Suppressor macrophage (primary cell): ENCODE data around the gene FERMT1.
"Not testable (repeated sequence)": the region's sequence is repeated elsewhere in the genome, so short reads cannot be mapped to it uniquely, and the experiment has no call there.

Experiments used
- DNase-seq, 4 experiments: peaks; one replicate each; pipeline ENCODE4 v3.0.0-alpha.2; 2020 to 2022

The FERMT1 gene

DNA sequence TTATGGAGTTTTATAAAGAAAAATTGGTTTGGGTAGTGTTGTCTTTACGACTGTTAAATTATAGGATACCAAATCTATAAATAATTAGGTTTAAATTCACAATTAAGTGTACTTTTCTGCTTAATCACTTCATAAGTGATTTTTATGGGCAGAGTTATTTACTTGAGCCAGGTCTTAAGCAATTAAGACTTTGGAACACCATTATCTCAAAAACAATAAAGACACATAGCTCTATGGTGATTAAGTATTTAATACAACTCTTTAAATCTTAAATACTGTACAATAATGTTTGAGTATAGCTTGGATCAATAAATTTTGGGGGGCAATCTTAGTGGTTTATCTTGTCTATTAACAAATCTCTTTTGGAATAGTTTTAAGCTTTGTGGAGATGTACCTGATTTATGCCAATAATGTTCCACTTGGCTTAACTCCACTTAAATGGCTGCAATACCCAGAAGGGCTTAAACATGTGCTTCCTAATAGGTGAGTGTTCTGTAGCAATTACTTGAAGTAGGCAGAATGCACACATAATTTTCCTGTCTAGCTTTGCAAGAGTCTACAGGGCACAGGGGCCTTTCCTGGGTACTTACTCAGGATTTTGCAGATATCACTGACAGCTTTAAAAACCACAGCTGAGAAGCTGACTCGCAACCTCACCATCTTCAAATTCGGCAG, 7.5 kb downstream of the FERMT1 start:
- no peak for DNase-seq

DNA sequence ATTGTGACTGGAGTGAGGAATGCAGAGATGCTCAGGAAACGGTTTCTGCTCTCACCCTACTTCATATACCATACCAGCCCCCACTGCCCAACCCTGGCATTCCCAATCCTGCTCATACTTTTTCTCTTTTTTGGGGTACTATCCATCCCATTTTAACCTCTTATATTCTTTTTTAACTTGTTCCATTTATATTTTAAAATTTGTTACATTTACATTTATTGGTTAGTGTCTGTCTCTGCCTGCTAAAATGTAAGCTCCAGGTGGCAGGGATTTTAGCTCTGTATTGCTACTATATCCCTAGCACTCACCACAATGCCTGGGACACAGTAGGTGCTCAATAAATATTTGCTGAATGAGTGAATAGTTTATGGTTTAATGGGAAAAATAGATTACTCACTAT, 8.1 kb downstream of the FERMT1 start:
- no peak for DNase-seq

DNA sequence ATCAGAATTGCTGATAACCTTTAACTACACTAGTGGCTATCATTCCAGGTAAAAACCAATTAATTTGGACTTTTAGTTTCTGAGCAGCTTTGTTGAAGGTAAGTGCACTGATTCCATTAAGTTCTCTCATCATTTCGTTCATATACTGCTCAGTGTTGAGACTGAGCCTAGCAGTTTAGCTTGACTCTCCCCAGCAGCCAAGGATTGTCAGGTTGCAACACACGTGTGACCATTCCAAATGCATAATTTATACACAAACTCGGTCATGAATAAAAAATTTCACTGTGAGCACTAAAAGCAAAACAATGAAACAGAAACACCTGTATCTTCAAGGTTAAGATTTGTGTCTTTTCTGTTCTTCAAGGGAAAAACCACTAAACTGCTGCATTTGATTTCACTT, 8.9 kb downstream of the FERMT1 start:
- no peak for DNase-seq

DNA sequence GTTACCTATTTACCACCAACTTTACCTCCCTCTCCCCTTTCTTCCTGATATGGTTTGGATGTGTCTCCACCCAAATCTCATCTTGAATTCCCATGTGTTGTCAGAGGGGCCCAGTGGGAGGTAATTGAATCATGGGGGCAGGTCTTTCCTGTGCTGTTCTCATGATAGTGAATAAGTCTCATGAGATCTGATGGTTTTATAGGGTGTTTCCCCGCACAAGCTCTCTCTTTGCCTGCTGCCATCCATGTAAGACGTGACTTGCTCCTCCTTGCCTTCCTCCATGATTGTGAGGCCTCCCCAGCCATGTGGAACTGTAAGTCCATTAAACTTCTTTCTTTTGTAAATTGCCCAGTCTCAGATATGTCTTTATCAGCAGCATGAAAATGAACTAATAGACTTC, 9.9 kb downstream of the FERMT1 start:
- DNase-seq, result not testable (repeated sequence)

DNA sequence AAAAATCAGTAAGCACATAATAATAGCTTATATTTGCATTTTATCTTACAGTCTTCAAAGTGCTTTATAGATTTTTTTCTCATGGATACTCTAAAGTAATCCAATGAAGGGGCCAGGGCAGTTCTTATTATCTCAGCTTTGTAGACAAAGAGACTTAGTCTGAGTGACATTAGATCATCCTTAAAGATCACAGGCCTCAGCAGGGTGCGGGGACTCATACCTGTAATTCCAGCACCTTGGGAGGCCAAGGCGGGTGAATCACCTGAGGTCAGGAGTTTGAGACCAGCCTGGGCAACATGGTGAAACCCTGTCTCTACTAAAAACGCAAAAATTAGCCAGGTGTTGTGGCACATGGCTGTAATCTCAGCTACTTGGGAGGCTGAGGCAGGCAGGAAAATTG, 14.5 kb downstream of the FERMT1 start:
- DNase-seq, result no peak

DNA sequence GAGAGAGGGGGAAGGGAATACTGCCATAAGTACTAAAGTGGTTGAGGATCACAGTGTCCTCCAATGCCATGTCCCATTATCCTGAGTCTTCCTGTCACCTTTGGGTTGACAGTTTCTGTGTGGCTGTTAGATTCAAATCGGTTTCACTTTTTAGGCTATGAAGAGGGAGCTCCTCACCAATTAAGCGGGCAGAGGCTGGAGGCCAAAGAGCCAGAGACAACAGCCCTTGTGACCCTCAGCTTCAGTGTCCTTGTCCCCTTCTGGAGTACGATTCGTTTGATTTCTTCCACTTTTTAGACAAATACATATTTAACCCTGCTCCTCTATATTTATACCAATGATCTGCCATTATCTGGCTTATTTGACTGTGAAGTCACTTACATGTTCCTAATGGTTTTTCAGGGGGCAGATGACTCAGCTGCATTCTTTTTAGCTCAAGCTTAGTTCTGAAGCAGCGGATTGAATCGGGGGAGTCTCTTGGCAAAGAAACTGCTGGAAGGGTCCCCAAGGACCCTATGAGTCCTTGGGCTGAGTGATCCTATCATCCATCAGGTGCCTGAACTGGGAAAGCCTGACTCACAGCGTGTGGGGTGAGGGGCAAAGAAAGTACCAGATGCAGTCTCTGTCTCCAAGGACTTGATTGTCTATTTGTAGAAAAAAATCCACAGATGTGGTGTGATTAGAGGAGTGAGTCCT, 18.2 kb downstream of the FERMT1 start:
- no peak for DNase-seq

DNA sequence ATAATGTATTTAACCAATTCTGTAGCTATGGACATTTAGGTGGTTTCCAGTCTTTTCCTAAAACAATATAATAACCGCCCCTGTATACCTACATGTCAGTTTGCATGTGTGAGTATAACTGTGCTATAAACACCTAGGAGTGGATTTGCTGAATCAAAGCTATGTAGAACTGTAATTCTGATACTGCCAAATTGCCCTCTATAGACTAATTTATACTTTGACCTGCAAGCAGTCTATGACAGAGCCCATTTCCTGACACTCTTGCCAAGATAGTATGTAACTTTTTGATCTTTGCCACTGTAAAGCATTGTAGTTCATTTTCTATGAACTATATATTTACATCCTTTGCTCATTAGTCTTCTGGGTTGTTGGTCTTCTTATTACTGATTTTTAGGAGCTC, 19.5 kb downstream of the FERMT1 start:
- no peak for DNase-seq

DNA sequence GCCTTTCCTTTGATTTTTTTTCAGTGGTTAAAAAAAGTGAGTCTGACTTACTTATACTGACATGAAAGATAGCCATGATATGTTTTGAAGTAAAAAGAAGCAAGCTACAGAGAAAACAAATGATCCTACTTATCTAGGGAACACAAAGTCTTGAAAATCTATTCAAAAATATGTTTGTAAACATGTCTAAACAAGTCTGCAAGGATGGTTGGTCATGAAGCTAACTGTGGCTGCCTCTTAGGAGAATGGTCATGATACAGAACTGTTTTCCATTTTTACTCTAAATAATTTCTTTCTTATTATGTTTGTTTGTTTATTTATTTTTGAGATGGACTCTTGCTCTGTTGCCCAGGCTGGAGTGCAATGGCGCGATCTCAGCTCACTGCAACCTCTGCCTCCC, 21.5 kb downstream of the FERMT1 start:
- no peak for DNase-seq

DNA sequence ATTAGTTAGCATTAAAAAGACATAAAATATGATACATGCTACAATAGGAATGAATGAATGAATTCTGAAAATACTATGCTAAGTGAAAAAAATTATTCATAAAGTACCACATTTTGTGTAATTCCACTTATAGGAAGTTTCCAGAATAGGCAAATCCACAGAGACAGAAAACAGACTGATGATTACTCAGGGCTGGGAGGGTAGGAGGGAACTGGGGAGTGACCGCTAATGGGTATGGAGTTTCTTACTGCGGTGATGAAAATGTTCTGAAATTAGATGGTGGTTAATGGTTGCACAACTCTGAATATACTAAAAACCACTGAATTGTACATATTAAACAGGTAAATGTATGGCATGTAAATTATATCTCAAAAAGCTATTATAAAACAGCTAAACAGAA, 22.6 kb downstream of the FERMT1 start:
- DNase-seq, result peak; percentile 23 to 55 (median 36)

DNA sequence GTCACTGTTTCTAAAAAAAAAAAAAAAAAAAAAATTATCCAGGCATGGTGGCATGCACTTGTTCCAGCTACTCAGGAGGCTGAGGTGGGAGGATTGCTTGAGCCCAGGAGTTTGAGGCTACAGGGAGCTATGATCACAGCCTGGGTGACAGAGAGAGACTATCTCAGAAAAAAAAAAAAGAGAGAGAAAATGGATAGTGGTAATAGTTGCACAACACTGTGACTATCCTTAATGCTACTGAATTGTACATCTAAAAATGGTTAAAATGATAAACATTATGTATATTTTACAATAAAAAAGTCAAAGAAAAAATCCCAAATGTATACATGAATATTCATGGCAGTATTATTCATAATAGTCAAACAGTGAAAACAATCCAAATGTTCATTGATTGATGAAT, 23.0 kb downstream of the FERMT1 start:
- no peak for DNase-seq

DNA sequence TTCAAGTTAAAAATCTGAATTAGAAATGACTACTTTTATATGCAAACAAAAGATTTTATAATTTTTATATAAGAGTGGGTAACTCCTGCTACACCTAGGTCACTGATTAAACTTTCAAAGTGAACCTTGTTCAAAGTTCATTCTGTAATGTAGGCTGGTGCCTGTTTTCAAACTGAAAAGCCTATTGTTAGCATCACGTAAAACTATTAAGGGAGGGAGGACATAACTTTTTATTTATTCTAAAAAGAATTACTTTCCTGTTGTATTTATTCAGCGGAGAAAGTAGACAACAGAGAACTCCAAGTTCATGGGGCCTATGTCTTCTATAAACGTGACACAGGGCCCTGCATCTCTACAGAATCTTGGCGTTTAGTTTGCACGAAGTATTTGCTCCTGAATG, 27.4 kb downstream of the FERMT1 start:
- no peak for DNase-seq

DNA sequence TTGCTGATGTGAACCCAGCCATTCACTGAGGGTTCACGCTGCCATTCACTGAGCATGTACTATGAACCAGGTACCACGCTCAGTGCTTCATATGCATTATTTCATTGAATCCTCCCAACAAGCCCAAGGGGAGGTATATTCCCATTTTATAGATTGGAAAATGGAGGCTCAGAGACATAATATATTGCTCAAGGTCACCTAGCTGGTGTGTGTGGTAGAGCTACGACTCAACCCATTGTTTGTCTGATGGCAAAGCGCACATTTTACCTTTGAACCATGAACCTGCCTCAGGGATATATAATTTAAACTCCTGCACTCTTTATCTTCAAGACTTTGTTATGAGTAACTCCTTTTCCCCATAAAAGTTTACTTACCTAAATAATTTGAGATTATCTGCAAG, 28.3 kb downstream of the FERMT1 start:
- no peak for DNase-seq

DNA sequence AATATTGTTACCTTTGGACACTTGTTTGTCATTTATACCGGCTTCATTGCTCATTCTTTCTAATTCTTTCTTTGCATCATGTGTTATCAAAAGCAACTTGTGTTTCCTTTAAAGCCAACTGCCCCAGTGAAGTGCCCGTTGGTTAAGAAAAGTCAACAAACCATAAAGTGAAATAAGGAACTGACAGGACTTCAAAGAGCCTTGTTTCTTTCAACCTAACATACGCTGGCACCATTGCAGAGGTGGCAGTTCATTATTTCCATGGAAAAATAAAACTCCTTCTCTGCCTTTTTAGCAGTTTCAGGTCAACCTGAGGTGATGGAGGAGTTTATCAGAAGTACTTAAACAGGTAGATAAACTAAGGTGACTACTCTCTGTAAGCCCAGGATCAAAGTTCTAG, 28.8 kb downstream of the FERMT1 start:
- DNase-seq, result no peak

DNA sequence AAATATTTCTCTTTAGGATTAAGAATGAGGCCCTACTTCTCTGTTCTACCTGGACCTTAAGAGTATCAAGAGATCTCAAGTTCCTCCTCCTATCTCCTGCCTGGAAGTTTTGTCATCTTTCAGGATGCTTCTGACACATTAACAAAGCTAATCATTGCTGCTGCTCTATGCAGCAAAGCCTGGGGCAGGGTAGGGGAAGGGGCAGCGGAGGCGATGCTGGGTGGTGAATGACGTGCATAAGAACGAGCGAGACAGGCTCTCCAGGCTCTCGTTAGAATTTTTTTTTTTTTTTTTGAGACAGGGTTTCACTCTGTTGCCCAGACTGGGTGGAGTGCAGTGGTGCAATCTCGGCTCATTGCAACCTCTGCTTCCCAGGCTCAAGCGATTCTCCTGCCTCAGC, 31.2 kb downstream of the FERMT1 start:
- DNase-seq, result no peak

DNA sequence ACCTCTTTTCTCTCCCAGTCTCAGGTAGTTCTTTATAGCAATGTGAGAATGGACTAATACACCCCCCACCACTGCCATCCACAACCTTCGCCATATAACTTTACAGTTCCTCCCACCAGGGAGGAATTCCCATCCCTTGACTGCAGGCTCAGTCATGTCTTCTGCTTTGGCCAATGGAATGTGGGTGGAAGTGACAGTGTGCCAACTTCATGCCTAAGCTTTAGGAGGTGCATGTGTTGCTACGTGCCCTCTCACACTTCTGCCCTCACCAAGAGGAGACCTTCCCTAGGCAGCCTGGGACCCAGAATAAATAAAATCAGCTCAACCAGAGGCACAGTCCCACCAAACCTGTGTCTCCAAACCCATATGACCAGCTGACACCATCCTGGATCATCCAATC, 36.0 kb downstream of the FERMT1 start:
- DNase-seq, result no peak

DNA sequence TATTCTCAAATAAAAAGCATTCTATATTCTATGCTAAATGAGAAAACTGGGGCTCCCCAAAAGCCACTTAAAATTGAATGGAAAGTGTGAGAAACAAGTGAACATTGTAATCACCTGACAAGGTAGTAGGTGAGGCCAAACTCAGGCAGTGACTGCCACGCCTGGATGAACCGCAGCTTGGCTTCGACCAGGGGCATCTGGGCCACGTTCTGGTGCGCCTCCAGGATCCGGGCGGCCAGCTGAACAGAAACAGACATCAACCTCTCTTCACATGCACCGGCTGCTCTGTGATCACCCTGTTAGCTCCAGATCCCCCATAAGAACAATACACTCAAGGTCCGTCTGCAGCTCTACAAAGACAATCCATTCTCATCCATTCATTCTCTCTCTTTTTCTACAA, 38.9 kb downstream of the FERMT1 start:
- no peak for DNase-seq

DNA sequence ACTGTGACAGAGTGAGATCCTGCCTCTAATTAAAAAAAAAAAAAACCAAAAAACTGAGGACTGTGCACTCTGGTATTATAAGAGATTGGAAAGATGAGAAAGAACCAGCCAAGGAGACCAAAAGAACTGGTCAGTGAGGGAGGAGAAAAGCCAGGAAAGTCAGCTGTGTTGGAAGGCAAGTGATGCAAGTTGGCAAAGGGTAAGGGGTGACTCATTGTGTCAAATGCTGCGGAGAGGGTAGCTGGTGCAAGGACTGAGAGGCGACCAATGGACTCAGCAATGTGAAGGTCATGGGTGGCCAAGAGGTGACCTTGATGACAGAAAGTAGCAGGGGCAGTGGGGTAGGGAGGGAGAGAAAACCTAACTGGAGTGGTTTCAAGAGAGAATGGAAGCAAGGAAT, 41.6 kb downstream of the FERMT1 start:
- peak in 3 of 4 experiments; percentile 30 to 44 (median 37) for DNase-seq

DNA sequence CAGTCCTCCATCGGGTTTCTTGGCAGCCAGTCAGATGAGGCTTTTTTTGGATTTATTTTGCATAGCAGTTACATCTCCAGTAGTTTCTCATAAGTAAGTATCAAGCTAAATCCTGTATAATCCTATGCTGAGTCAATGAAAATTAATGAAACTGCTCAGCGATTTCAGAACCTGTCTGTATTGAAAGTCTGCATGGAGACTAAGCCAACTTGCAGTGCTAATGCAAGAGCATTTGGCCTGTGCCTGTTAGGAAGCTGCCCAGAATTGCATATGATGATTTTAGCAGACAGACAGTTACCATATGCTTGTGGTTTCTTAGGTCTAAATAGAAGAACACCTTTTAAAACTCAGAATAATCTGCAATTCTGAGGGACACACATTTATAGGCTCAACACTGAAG, 43.8 kb downstream of the FERMT1 start:
- no peak for DNase-seq

DNA sequence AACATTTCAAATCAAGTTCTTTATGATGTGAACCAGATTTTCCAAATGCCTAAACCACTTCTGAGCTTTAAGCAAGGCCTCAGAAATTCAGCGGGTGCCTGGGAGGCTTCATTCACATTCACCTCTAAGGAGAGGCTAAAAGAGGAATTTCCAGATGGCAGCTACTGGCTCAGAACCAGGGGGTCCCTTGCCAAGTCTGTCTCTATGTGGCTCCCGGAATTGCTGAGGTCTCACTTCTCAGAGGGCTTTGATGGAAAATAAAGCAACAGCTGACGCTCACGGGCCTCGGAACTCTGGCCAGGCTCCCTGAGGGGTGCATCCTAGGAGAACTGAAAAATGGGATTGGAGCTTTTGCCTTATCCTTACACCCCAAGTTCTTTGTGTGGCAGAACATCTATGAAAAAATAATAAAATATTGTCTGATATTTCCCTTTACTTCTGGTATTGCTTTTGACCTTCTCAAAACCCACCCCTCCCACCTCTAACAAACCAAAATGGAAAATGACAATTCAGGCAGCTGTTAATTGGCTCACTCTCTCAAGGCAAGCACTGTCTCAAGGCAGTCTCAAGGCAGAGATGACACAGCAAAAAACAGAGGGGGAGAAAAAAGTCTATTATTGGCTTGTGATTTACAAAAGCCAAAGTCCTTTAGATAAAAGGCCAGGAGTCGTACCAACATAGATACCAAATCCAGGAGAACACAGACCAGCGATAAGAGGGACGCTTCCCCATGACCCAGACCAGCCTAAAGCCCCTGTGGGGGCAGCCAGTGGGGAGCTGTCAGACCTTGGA, 47.2 kb downstream of the FERMT1 start:
- DNase-seq, result no peak

DNA sequence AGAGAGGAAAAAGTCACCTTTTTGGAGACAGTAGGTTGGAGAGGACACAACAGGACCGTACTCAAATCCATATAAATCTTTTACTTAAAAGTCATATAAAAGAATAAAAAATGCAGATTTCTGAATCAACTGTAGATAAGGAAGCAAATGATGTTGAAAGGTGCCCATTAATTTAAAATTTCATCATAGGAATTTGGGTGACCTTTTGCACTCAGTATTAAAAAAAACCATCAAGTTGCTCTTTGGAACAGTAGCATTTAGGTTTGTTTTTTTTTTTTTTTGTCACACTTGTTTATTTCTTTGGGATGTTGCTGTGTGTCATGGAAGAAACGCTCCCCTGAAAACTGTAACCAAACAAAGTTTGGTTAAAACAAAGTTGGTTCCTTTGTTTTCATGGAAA, 48.0 kb downstream of the FERMT1 start:
- DNase-seq, result no peak

DNA sequence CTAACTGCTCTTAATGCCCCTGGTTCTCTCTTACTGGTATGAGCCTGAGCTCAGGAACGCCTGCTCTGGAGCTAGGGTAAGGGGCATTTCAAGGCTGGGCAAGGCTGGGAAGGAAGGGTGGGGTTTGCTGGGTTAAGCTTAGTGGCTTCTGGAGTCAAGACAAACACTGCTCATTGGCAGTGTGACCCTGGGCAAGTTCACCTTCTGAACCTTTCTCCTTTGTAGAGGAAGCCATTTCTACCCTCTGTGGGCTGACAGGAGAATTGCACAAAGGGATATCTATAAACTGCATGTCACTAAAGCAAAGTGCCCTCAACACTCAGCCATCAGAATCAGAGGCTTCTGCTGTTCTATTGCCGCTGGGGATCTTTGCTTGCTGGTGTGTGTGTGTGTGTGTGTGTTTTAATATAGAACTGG, 48.7 kb downstream of the FERMT1 start:
- peak in 3 of 4 experiments; percentile 16 to 30 (median 20) for DNase-seq

DNA sequence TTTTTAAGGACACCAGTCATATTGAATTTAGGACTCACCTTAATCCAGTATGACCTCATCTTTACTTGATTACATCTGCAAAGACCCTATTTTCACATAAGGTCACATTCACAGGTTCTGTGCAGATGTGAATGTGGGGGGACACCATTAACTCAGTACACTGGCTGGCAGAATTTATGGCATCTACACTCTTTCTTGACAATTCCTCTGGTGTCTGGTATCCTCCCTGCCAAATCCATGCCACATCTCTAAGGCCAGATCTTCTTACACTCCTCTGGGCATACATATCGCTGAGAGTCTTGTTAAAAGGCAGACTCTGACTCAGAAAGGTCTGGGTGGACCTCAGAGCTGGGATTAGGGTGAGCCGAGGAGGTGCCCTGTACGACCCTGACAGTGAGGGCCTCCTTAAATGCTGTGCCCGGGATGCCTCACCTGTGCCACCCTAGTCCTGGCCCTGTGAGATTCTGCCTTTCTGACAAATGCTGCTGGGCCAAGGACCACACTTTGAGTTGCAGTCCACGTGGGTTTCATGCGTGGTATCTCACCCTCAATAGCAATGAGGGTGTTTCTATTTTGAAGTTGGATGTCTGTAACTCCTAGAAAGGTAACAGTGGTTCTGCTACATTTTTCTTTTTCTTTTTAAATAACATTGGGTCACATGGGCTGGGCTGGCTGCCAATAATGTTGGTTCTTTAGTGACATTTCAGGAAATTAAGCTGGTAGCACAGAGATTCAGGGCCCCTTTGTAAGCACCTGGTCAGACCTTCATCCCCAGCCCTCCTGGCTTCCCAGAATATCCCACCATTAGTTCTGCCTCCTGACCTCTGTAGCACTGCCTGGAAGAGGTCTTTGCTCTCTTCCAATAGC, 51.8 kb downstream of the FERMT1 start:
- DNase-seq, result no peak

DNA sequence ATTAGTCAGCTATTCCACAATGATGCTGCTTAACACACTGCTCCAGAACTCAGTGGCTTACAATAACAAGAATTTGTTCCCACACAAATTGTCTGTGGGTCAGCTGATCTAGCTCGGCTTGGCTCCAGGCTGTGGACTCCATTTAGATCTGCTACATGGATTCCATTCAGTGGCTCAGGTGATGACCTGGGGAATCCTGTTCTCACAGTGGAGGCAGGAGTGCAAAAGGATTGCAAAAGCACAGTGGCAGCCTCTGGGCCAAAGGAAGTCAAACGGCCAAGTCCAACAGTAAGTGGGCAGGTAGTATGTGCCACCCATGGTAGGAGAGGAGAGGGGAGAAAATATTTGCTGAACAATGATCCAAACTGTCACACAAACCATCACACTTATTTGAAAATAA, 53.2 kb downstream of the FERMT1 start:
- DNase-seq, result no peak
